Peyer's patch (tissue), 4 donors: ENCODE data around the gene PPP6C. TPM values are rescaled to one million over a fixed set of nuclear protein-coding genes. Genes with fewer than 3 reads are reported as not detected.
A peak's percentile ranks its signal among the peaks of the same experiment; 100 is the strongest.

Experiments used
- DNase-seq, 3 donors: peaks; one replicate each; pipeline ENCODE4 v3.0.0-alpha.2; 2017 to 2019
- H3K27ac ChIP-seq, 4 donors: fragments of 200-600 bp; sonication (generic); one replicate each; pipeline ENCODE4 v1.5.1; 2016 to 2019
- H3K27me3 ChIP-seq, 2 donors: fragments of 200-600 bp; sonication (generic); one replicate each; pipeline ENCODE4 v1.5.1; 2019
- H3K36me3 ChIP-seq, 3 donors: fragments of 200-600 bp; sonication (generic); one replicate each; pipeline ENCODE4 v1.5.1; 2016 to 2019
- H3K4me1 ChIP-seq, 4 donors: fragments of 200-600 bp; sonication (generic); one replicate each; pipeline ENCODE4 v1.5.1; 2016 to 2019
- H3K4me3 ChIP-seq, 4 donors: fragments of 200-600 bp; sonication (generic); 1 replicate in 3 of 4; 2 replicates in 1 of 4; pipeline ENCODE4 v1.5.1; 2016 to 2019; ENCODE audit warnings: mild to moderate bottlenecking in 1 of 4
- H3K9me3 ChIP-seq, 4 donors: fragments of 200-600 bp; sonication (generic); one replicate each; pipeline ENCODE4 v1.5.1; 2016 to 2019; ENCODE audit warnings: mild to moderate bottlenecking in 1 of 4
- POLR2A ChIP-seq, 2 donors: fragments of 450-650 bp; IDR thresholded peaks; one replicate each; pipeline ENCODE4 v1.5.1; 2017; ENCODE audit warnings: antibody characterized with exemption in 2 of 2, mild to moderate bottlenecking in 2 of 2, moderate library complexity in 2 of 2
- total RNA-seq, 4 donors: library from RNA; depleted of rRNA; stranded (reverse); fragments of >200 nt; gene quantifications; one replicate each; pipeline ENCODE4 v1.1.0, GENCODE V29; 2016
- TF ChIP-seq, protein P1 (sequence below), 6 experiments: fragments of 450-650 bp in 4 of 6; fragments of 200-600 bp in 2 of 6; sonication (generic) in 1 of 6; IDR thresholded peaks; one replicate each; pipeline ENCODE4 v1.5.1; 2017 to 2019; ENCODE audit warnings: antibody characterized with exemption in 6 of 6, mild to moderate bottlenecking in 3 of 6, moderate library complexity in 1 of 6

The PPP6C gene
- total RNA-seq, 4 donors from 2014 or later: 15.5 to 29.9 (median 20.0) TPM

DNA sequence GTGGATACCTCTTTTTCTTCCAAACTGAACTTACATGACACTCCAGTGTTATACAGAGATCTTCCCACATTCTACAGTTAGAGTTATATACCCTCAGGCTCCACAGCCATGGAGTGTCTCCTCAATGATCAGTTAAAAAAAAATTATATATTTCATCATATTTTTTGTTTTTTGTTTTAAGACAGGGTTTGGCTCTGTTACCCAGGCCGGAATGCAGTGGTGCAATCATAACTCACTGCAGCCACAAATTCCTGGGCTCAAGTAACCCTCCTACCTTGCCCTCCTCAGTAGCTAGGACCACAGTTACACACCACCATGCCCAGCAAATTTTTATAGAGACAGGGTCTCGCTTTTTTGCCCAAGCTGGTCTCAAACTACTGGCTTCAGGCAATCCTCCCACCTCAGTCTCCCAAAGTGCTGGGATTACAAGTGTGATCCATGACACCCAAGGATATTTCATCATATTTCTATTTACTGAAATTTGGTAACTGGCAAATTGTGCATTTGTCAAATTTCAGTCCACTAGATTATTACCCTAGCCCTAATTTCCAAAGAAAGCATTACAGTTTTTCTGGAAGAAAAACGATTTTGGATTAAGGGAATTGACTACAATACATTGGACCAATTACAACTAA, 28.2 kb downstream of the PPP6C start:
- TF ChIP-seq POLR2A (IDR thresholded peaks at IDR 0.05): no peak
- TF ChIP-seq, protein P1, sequence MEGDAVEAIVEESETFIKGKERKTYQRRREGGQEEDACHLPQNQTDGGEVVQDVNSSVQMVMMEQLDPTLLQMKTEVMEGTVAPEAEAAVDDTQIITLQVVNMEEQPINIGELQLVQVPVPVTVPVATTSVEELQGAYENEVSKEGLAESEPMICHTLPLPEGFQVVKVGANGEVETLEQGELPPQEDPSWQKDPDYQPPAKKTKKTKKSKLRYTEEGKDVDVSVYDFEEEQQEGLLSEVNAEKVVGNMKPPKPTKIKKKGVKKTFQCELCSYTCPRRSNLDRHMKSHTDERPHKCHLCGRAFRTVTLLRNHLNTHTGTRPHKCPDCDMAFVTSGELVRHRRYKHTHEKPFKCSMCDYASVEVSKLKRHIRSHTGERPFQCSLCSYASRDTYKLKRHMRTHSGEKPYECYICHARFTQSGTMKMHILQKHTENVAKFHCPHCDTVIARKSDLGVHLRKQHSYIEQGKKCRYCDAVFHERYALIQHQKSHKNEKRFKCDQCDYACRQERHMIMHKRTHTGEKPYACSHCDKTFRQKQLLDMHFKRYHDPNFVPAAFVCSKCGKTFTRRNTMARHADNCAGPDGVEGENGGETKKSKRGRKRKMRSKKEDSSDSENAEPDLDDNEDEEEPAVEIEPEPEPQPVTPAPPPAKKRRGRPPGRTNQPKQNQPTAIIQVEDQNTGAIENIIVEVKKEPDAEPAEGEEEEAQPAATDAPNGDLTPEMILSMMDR (IDR thresholded peaks at IDR 0.05): no peak
- Histone ChIP-seq H3K4me3 (no peak overlapping the region), H3K9me3 (no peaks in the 10 kb centered on the region), H3K4me1 (peaks cover 0 to 19% (median 0%) of the 10 kb centered on the region in 4 donors), H3K27ac (peak overlapping the region in 2 of 4 donors; percentile 28 to 32), H3K36me3 (peaks cover 0 to 11% (median 0%) of the 10 kb centered on the region in 3 donors), H3K27me3 (no peaks in the 10 kb centered on the region)
- no peak for DNase-seq

DNA sequence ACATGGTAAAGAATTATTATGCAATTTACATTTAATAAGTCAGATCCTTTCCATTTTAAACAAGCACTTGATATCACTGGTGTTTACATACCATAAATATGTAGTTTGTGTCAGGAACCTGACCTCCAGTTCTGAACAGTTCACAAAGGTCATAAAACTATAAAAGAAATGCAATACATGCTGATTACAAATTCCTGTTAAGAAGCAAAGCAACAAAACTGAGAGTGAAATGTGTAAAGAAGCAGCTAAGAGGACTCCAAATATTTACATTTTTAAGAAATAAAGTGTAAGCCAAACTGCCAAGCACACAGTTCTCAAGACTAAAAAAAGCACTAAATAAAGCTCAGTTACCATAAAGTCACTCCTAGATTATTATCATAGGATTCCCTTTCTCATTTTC, 28.9 kb downstream of the PPP6C start:
- TF ChIP-seq, protein P1 (IDR thresholded peaks at IDR 0.05): no peak
- no peak for TF ChIP-seq POLR2A (IDR thresholded peaks at IDR 0.05)
- H3K4me3 ChIP-seq: no peak overlapping the region
- H3K36me3 ChIP-seq: peaks cover 0 to 11% (median 0%) of the 10 kb centered on the region in 3 donors
- DNase-seq: no peak
- peak overlapping the region in 2 of 4 donors; percentile 28 to 32 for H3K27ac ChIP-seq
- H3K4me1 ChIP-seq: peaks cover 0 to 19% (median 0%) of the 10 kb centered on the region in 4 donors
- no peaks in the 10 kb centered on the region for H3K27me3 ChIP-seq
- H3K9me3 ChIP-seq: no peaks in the 10 kb centered on the region

DNA sequence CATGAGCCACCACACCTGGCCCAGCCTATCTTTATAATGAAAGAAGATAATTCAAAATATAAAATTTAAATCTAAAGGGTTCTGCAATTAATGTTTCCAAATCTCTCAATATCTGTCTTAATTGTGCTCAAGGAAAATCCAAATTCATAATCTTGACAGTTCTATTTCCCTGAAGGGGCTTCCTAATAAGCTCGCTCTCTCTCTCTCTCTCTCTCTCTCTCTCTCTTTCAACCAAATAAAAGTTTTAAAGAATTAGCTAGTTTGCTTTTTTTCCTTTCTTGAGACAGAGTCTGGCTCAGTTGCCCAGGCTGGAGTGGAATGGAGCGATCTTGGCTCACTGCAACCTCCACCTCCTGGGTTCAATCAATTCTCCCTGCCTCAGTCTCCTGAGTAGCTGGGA, 33.1 kb downstream of the PPP6C start:
- no peak for DNase-seq
- peaks cover 0 to 48% (median 0%) of the 10 kb centered on the region in 3 donors for H3K36me3 ChIP-seq
- H3K27ac ChIP-seq: no peak overlapping the region
- H3K4me1 ChIP-seq: peaks cover 0 to 18% (median 0%) of the 10 kb centered on the region in 4 donors
- H3K4me3 ChIP-seq: no peak overlapping the region
- TF ChIP-seq, protein P1 (IDR thresholded peaks at IDR 0.05): no peak
- no peak for TF ChIP-seq POLR2A (IDR thresholded peaks at IDR 0.05)
- H3K27me3 ChIP-seq: no peaks in the 10 kb centered on the region
- H3K9me3 ChIP-seq: no peaks in the 10 kb centered on the region

DNA sequence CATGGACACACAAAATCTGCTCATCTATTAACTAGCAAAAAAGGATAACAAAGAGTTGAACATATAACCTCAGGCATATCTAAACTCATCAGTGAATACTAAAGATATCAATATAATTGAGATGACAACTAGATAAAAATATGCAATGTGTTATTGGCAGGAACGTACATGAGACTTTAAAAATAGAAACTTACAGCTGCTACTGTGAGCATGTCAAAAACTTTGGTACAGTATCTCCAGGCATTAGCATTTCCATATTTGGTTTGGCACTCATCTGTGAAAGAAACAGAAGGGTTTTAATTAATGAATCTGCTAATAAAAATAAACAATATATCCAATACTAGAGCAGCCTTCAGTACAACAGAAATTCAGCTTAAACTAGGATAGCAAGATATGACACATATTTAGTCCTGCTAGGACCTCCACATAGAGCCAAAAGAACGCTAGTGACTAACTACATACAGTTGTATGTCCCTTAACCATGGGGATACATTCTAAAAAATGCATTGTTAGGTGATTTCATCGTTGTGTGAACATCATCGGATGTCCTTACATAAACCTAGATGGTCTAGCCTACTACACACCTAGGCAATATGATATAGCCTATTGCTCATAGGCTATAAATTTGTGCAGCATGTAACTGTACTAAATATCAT, 35.8 kb downstream of the PPP6C start:
- TF ChIP-seq POLR2A (IDR thresholded peaks at IDR 0.05): no peak
- Histone ChIP-seq H3K27ac (no peak overlapping the region), H3K27me3 (no peaks in the 10 kb centered on the region), H3K4me1 (no peaks in the 10 kb centered on the region), H3K9me3 (no peaks in the 10 kb centered on the region), H3K4me3 (no peak overlapping the region), H3K36me3 (peaks cover 0 to 71% (median 0%) of the 10 kb centered on the region in 3 donors)
- no peak for DNase-seq

DNA sequence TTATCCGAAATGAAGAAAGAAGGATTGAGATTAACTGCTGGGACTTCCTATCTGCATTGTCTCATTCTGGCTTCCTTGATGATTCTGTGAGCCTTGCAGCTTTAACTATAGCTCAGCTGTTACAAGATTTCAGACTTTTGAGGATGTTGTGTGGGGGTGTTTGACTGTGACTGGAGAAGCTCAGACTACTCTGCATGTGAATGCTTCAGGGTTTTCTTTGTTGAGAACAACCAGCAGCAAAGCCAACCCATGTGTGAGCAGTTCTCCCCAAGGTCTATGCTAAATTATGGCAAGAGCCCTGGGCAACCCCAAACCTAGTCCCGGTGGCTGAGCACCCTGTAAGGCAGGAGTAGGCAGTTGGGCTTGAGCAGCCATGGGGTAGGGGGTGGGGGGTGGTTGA, 37.9 kb downstream of the PPP6C start:
- Histone ChIP-seq H3K36me3 (peaks cover 0 to 60% (median 0%) of the 10 kb centered on the region in 3 donors), H3K27ac (no peak overlapping the region), H3K9me3 (no peaks in the 10 kb centered on the region), H3K27me3 (no peaks in the 10 kb centered on the region), H3K4me3 (no peak overlapping the region), H3K4me1 (no peaks in the 10 kb centered on the region)
- no peak for TF ChIP-seq POLR2A (IDR thresholded peaks at IDR 0.05)
- TF ChIP-seq, protein P1 (IDR thresholded peaks at IDR 0.05): no peak
- DNase-seq: no peak
